Measurements from ENCODE around the gene IFI35. TPM values are rescaled to one million over a fixed set of nuclear protein-coding genes. Genes with fewer than 3 reads are reported as not detected.

IFI35 gene
- total RNA-seq, 1 experiment from 2014 or later, result 19.7 TPM

GRCh38 chr17:43021741-43022512 is 15.3 kb downstream of the IFI35 start, which contains the start of gene VAT1:
Gene VAT1 (minus strand): TSS chr17:43022385. CDS start chr17:43022322, 63 bp downstream.
- peak within 1 kb of the TSS; percentile 97 for H2AFZ ChIP-seq
- no TSS peak for BruUV-seq (replicated peaks)

GRCh38 chr17:43024407-43025289 is 18.1 kb downstream of the IFI35 start, which contains the start of gene RND2:
Gene RND2 (plus strand): TSS chr17:43025231. CDS start chr17:43025348, 117 bp downstream.
- H3K4me3 ChIP-seq, result peak within 1 kb of the TSS; percentile 58
- H3K27me3 ChIP-seq (ENCODE audit: insufficient read depth, low read depth), result no peaks in the 10 kb centered on the region
- DNase-seq, result peak; percentile 80 to 82
- BruUV-seq (replicated peaks), result TSS peak; percentile 22
- H4K20me1 ChIP-seq (ENCODE audit: insufficient read depth), result peaks cover 2% of the 10 kb centered on the region; the same call in 1 of the 2 replicates
- peak within 1 kb of the TSS; percentile 83 for H2AFZ ChIP-seq
- H3K27ac ChIP-seq, result no peak within 1 kb of the TSS
- CTCF ChIA-PET, result interaction anchor here (0.6 kb wide), 1 partner anchor 351 kb away, joined by 4 read pairs; no protein-coding TSS in a partner anchor
- H3K4me2 ChIP-seq, result peak within 1 kb of the TSS; percentile 78
- H3K9me2 ChIP-seq (ENCODE audit: insufficient read depth), result no peaks in the 10 kb centered on the region
- TF ChIP-seq EZH2 (IDR thresholded peaks at IDR 0.05; ENCODE audit: low read depth), result no peak
- TF ChIP-seq CTCF (conservative IDR thresholded peaks at IDR 0.05), result peak; percentile 73
- peaks cover 21% of the 10 kb centered on the region for H3K4me1 ChIP-seq (replicated peaks; ENCODE audit: insufficient read depth)
- POLR2A ChIA-PET (ENCODE audit: unreplicated experiment), result interaction anchor here (0.5 to 0.8 kb wide), 8 partner anchors 27 to 451 kb away, joined by 3 to 10 read pairs (median 4); partner anchors contain the start of gene RPL27
- H3K9me3 ChIP-seq (ENCODE audit: insufficient read depth, low read depth), result no peaks in the 10 kb centered on the region
- H3F3A ChIP-seq (ENCODE audit: insufficient read depth, low read depth), result peaks cover 41% of the 10 kb centered on the region; the same call in 1 of the 2 replicates
- peaks cover 12% of the 10 kb centered on the region for H3K79me2 ChIP-seq (ENCODE audit: low read depth)
- no peaks in the 10 kb centered on the region for H3K36me3 ChIP-seq (ENCODE audit: low read depth)
- intact Hi-C loops (cut with micrococcal nuclease; ENCODE audit: unreplicated experiment), result loop anchor here (5.0 kb wide), 1 partner anchor 338 kb away; no protein-coding TSS in a partner anchor

More at GRCh38 chr17:43021741-43022512, 15.3 kb downstream of the IFI35 start, which contains the start of gene VAT1:
- Histone ChIP-seq H3K4me2 (peak within 1 kb of the TSS; percentile 97), H3K9me2 (ENCODE audit: insufficient read depth) (no peaks in the 10 kb centered on the region), H3K4me3 (peak within 1 kb of the TSS; percentile 95), H3K9me3 (ENCODE audit: insufficient read depth, low read depth) (no peaks in the 10 kb centered on the region), H3F3A (ENCODE audit: insufficient read depth, low read depth) (peaks cover 36% of the 10 kb centered on the region; the same call in 1 of the 2 replicates), H3K36me3 (ENCODE audit: low read depth) (peaks cover 10% of the 10 kb centered on the region), H3K4me1 (replicated peaks; ENCODE audit: insufficient read depth) (peaks cover 21% of the 10 kb centered on the region), H3K79me2 (ENCODE audit: low read depth) (peaks cover 21% of the 10 kb centered on the region), H4K20me1 (ENCODE audit: insufficient read depth) (peaks cover 2% of the 10 kb centered on the region; the same call in 1 of the 2 replicates), H3K27ac (peak within 1 kb of the TSS; percentile 82), H3K27me3 (ENCODE audit: insufficient read depth, low read depth) (no peaks in the 10 kb centered on the region)
- TF ChIP-seq EZH2 (IDR thresholded peaks at IDR 0.05; ENCODE audit: low read depth) (no peak), CTCF (conservative IDR thresholded peaks at IDR 0.05) (no peak)
- peak; percentile 48 to 71 for DNase-seq
- CTCF ChIA-PET, result interaction anchor here (0.7 kb wide), 1 partner anchor 61 kb away, joined by 14 read pairs; no protein-coding TSS in a partner anchor
- intact Hi-C loops (cut with micrococcal nuclease; ENCODE audit: unreplicated experiment), result loop anchor here (1.0 to 5.0 kb wide), 3 partner anchors 103 to 340 kb away; partner anchors contain the start of genes BRCA1 and NBR1
- POLR2A ChIA-PET (ENCODE audit: unreplicated experiment), result interaction anchor here (0.5 to 0.9 kb wide), 4 partner anchors 20 to 294 kb away, joined by 3 to 8 read pairs (median 5); no protein-coding TSS in a partner anchor

- H3K79me2 ChIP-seq (ENCODE audit: low read depth), result peaks cover 6% of the 10 kb centered on the region
- H3K27ac ChIP-seq, result no peak overlapping the region
- CTCF ChIA-PET, result no interaction called here
- no TSS peak for BruUV-seq (replicated peaks)
- DNase-seq, result no peak
- peaks cover 2% of the 10 kb centered on the region; the same call in 1 of the 2 replicates for H4K20me1 ChIP-seq (ENCODE audit: insufficient read depth)
- intact Hi-C loops (cut with micrococcal nuclease; ENCODE audit: unreplicated experiment), result no loop called here
- peaks cover 17% of the 10 kb centered on the region for H3K4me1 ChIP-seq (replicated peaks; ENCODE audit: insufficient read depth)
- no peak overlapping the region for H3K4me3 ChIP-seq
- TF ChIP-seq EZH2 (IDR thresholded peaks at IDR 0.05; ENCODE audit: low read depth) (no peak), CTCF (conservative IDR thresholded peaks at IDR 0.05) (no peak)
- H3F3A ChIP-seq (ENCODE audit: insufficient read depth, low read depth), result peaks cover 35% of the 10 kb centered on the region; the same call in 1 of the 2 replicates
- no peaks in the 10 kb centered on the region for H3K9me2 ChIP-seq (ENCODE audit: insufficient read depth)
- POLR2A ChIA-PET (ENCODE audit: unreplicated experiment), result no interaction called here
- H2AFZ ChIP-seq, result no peak overlapping the region
- no peaks in the 10 kb centered on the region for H3K27me3 ChIP-seq (ENCODE audit: insufficient read depth, low read depth)
- H3K36me3 ChIP-seq (ENCODE audit: low read depth), result no peaks in the 10 kb centered on the region
- H3K4me2 ChIP-seq, result no peak overlapping the region
- H3K9me3 ChIP-seq (ENCODE audit: insufficient read depth, low read depth), result no peaks in the 10 kb centered on the region
These were observed 18.7 kb downstream of the IFI35 start for GRCh38 chr17:43025290-43025657.

Measured in PC-9 (cell line).